HG03521 (cell line): Measurements from ENCODE around the gene BOLL.
A peak's percentile ranks its signal among the peaks of the same experiment; 100 is the strongest.
"Not testable (repeated sequence)": the region's sequence is repeated elsewhere in the genome, so short reads cannot be mapped to it uniquely, and the experiment has no call there.

Source experiments
- ATAC-seq: cut with Tn5 transposase; IDR thresholded peaks from one replicate; pipeline ENCODE4 v1.9.1; 2021; ENCODE audit warnings: mild to moderate bottlenecking, moderate library complexity; ENCODE audit not compliant: unreplicated experiment

Gene BOLL

GRCh38 chr2:197707316-197708213, 77.6 kb downstream of the BOLL start:
- ATAC-seq, result no peak

- no peak for ATAC-seq
These were observed 78.3 kb downstream of the BOLL start for GRCh38 chr2:197706839-197707207.

- ATAC-seq, result no peak
These were observed 78.9 kb downstream of the BOLL start for GRCh38 chr2:197705912-197706838.

- peak; percentile 86 for ATAC-seq
These were observed 79.8 kb downstream of the BOLL start, which contains the start of gene MARS2 for GRCh38 chr2:197705121-197705911. TSS of gene MARS2 (plus strand) at chr2:197705369. CDS start at chr2:197705406, 37 bp downstream.

GRCh38 chr2:197704434-197705120, 80.5 kb downstream of the BOLL start:
- ATAC-seq, result peak; percentile 19

- no peak for ATAC-seq
These were observed 84.2 kb downstream of the BOLL start for GRCh38 chr2:197700960-197701359.

- ATAC-seq, result not testable (repeated sequence)
These were observed 85.4 kb downstream of the BOLL start for GRCh38 chr2:197699724-197700123.

- not testable (repeated sequence) for ATAC-seq
These were observed 88.5 kb downstream of the BOLL start for GRCh38 chr2:197696571-197696970.

- ATAC-seq, result not testable (repeated sequence)
These were observed 89.1 kb downstream of the BOLL start for GRCh38 chr2:197695971-197696370.

GRCh38 chr2:197695206-197695605, 89.9 kb downstream of the BOLL start:
- ATAC-seq, result not testable (repeated sequence)

- no peak for ATAC-seq
These were observed 107.6 kb downstream of the BOLL start for GRCh38 chr2:197677483-197677882.

- ATAC-seq, result no peak
These were observed 108.1 kb downstream of the BOLL start for GRCh38 chr2:197677056-197677455.
